IMR-90 (cell line): ENCODE measurements around the gene ECE2. TPM values are rescaled to one million over a fixed set of nuclear protein-coding genes. Genes with fewer than 3 reads are reported as not detected.

ENCODE experiments used
- ATAC-seq: fragments of 200-7000 bp; cut with Tn5 transposase; 2 replicates; pipeline ENCODE4 v1.9.1; 2020; ENCODE audit warnings: low read depth, mild to moderate bottlenecking, moderate library complexity
- BruUV-seq: library from RNA; stranded (reverse); fragments of 400-500 nt; replicated peaks from 2 replicates; lab custom pipeline; 2021; lab: Mats Ljungman, UMichigan
- CTCF ChIA-PET: fragments of 300-600 bp; formaldehyde crosslinking; extraction: SDS; loops from one replicate; lab custom pipeline; 2021; ENCODE audit warnings: antibody characterized with exemption; lab: Yijun Ruan, JAX
- POLR2A ChIA-PET: fragments of 300-600 bp; sonication (Branson Sonifier 250); formaldehyde crosslinking; loops from one replicate; lab custom pipeline; 2022; ENCODE audit warnings: antibody characterized with exemption; ENCODE audit not compliant: unreplicated experiment; lab: Charles Lee
- DNase-seq: peaks from one replicate; pipeline ENCODE4 v3.0.0; 2013
- H2AFZ ChIP-seq: replicated peaks from 2 replicates; pipeline ENCODE3; 2013; ENCODE audit warnings: low read length, mild to moderate bottlenecking; ENCODE audit not compliant: poor library complexity
- H2AK5ac ChIP-seq: 2 replicates; pipeline ENCODE4 v1.6.1; 2013; ENCODE audit warnings: low read depth, low read length, inconsistent platforms
- H2AK9ac ChIP-seq: replicated peaks from 2 replicates; pipeline ENCODE3; 2013; ENCODE audit warnings: mild to moderate bottlenecking, low read depth, low read length, moderate library complexity; ENCODE audit not compliant: poor library complexity
- H2BK120ac ChIP-seq: 2 replicates; pipeline ENCODE4 v1.6.1; 2013; ENCODE audit warnings: low read depth, low read length, inconsistent platforms
- H2BK15ac ChIP-seq: 3 replicates; pipeline ENCODE4 v1.6.1; 2013; ENCODE audit warnings: low read depth, low read length, inconsistent platforms
- H2BK20ac ChIP-seq: 2 replicates; pipeline ENCODE4 v1.6.1; 2013; ENCODE audit warnings: low read depth, mild to moderate bottlenecking, inconsistent platforms, low read length, moderate library complexity
- H2BK5ac ChIP-seq: 2 replicates; pipeline ENCODE4 v1.6.1; 2013; ENCODE audit warnings: mild to moderate bottlenecking, low read depth, low read length, inconsistent platforms; ENCODE audit not compliant: poor library complexity, severe bottlenecking
- H3K14ac ChIP-seq: replicated peaks from 2 replicates; pipeline ENCODE4 v1.6.1; 2013; ENCODE audit warnings: low read depth, low read length, inconsistent platforms
- H3K18ac ChIP-seq: 2 replicates; pipeline ENCODE4 v1.6.1; 2013; ENCODE audit warnings: low read depth, low read length, control low read depth
- H3K23ac ChIP-seq: 2 replicates; pipeline ENCODE4 v1.6.1; 2013; ENCODE audit warnings: low read depth, low read length, inconsistent platforms
- H3K27ac ChIP-seq: 2 replicates; pipeline ENCODE4 v1.5.1; 2013; ENCODE audit warnings: mild to moderate bottlenecking, control low read depth, low read length; ENCODE audit not compliant: insufficient read depth
- H3K27me3 ChIP-seq: 2 replicates; pipeline ENCODE4 v1.6.1; 2013; ENCODE audit warnings: low read length; ENCODE audit not compliant: control insufficient read depth, insufficient read depth
- H3K36me3 ChIP-seq: 2 replicates; pipeline ENCODE4 v1.6.1; 2013; ENCODE audit warnings: low read length, mixed read lengths; ENCODE audit not compliant: control insufficient read depth, insufficient read depth
- H3K4ac ChIP-seq: 2 replicates; pipeline ENCODE4 v1.6.1; 2013; ENCODE audit warnings: low read depth, low read length, inconsistent platforms
- H3K4me1 ChIP-seq: 2 replicates; pipeline ENCODE4 v1.6.1; 2013; ENCODE audit warnings: low read length, mixed read lengths; ENCODE audit not compliant: control insufficient read depth, insufficient read depth
- H3K4me2 ChIP-seq: 2 replicates; pipeline ENCODE4 v1.6.1; 2013; ENCODE audit warnings: low read depth, mild to moderate bottlenecking, control low read depth, low read length, moderate library complexity
- H3K4me3 ChIP-seq: 2 replicates; pipeline ENCODE4 v1.5.1; 2013; ENCODE audit warnings: low read depth, mild to moderate bottlenecking, control low read depth, low read length, moderate library complexity; ENCODE audit not compliant: insufficient read depth
- H3K56ac ChIP-seq: 2 replicates; pipeline ENCODE4 v1.6.1; 2013; ENCODE audit warnings: low read length, inconsistent platforms; ENCODE audit not compliant: insufficient read depth; ENCODE audit errors: extremely low read depth
- H3K79me1 ChIP-seq, 2 experiments: 2 replicates each; pipeline ENCODE4 v1.6.1; 2013; ENCODE audit warnings: low read length in 2 of 2, inconsistent platforms in 1 of 2, low read depth in 1 of 2
- H3K9ac ChIP-seq: 2 replicates; pipeline ENCODE4 v1.6.1; 2013; ENCODE audit warnings: low read depth, low read length, control low read depth
- H3K9me1 ChIP-seq: 2 replicates; pipeline ENCODE4 v1.6.1; 2013; ENCODE audit warnings: low read length, inconsistent platforms; ENCODE audit not compliant: insufficient read depth
- H3K9me3 ChIP-seq: 2 replicates; pipeline ENCODE4 v1.6.1; 2013; ENCODE audit warnings: low read length; ENCODE audit not compliant: control insufficient read depth, insufficient read depth
- H4K20me1 ChIP-seq: 2 replicates; pipeline ENCODE4 v1.6.1; 2013; ENCODE audit warnings: low read length, inconsistent platforms; ENCODE audit not compliant: insufficient read depth
- H4K5ac ChIP-seq: 2 replicates; pipeline ENCODE4 v1.6.1; 2013; ENCODE audit warnings: mild to moderate bottlenecking, low read depth, low read length, control low read depth
- H4K8ac ChIP-seq, 2 experiments: 2 replicates each; pipeline ENCODE4 v1.6.1; 2013; ENCODE audit warnings: low read depth in 2 of 2, low read length in 2 of 2, control low read depth in 1 of 2, inconsistent platforms in 1 of 2
- H4K91ac ChIP-seq: 2 replicates; pipeline ENCODE4 v1.6.1; 2013; ENCODE audit warnings: low read depth, low read length, inconsistent platforms; ENCODE audit not compliant: insufficient read depth
- BHLHE40 ChIP-seq: fragments of 150-350 bp; IDR thresholded peaks from 2 replicates; pipeline ENCODE4 v1.6.1; 2016; ENCODE audit warnings: mild to moderate bottlenecking, low read depth, low read length
- CEBPB ChIP-seq: IDR thresholded peaks from 2 replicates; pipeline ENCODE4 v1.6.1; 2012; ENCODE audit warnings: low read depth, low read length, improper control_type of control experiment
- FOS ChIP-seq: fragments of 150-350 bp; IDR thresholded peaks from 2 replicates; pipeline ENCODE4 v1.6.1; 2016; ENCODE audit warnings: low read depth, low read length
- MXI1 ChIP-seq: IDR thresholded peaks from 2 replicates; pipeline ENCODE4 v1.6.1; 2012; ENCODE audit warnings: low read depth, mild to moderate bottlenecking, low read length, moderate library complexity, borderline replicate concordance
- POLR2A ChIP-seq: IDR thresholded peaks from 2 replicates; pipeline ENCODE4 v1.6.1; 2012; ENCODE audit warnings: mild to moderate bottlenecking, low read depth, low read length
- RAD21 ChIP-seq: IDR thresholded peaks from 2 replicates; pipeline ENCODE4 v1.6.1; 2012; ENCODE audit warnings: low read length, improper control_type of control experiment
- WGBS, 2 experiments: methylation state at CpG; one replicate each; pipeline versions ENCODE4 v1.1.5 to v1.1.7; 2013; ENCODE audit warnings: missing lambda C conversion rate in 2 of 2; ENCODE audit not compliant: insufficient read length in 1 of 2; ENCODE audit errors: extremely low coverage in 2 of 2; 5-methylcytosine and 5-hydroxymethylcytosine counted together
- dilution Hi-C: fragments of 300-500 bp; cut with HindIII; formaldehyde crosslinking; loops from one replicate; pipeline ENCODE4 v1.14.3; 2018; ENCODE audit warnings: low sequenced_read_pairs; ENCODE audit not compliant: unreplicated experiment
- in situ Hi-C: fragments of 300-500 bp; cut with MboI; formaldehyde crosslinking; loops from 3 replicates; pipeline ENCODE4 v1.14.3; 2019; ENCODE audit warnings: low sequenced_read_pairs, inconsistent platforms, mixed read lengths
- intact Hi-C: fragments of 100-400 bp; cut with micrococcal nuclease; formaldehyde crosslinking; loops from 2 replicates; pipeline ENCODE4 v1.10.0; 2022
- polyA plus RNA-seq, 3 experiments: library from polyadenylated mRNA; depleted of rRNA; stranded (reverse); fragments of >200 nt; gene quantifications; 2 replicates each; pipeline ENCODE4 v1.2.3, GENCODE V29; 2012; ENCODE audit warnings: low replicate concordance in 1 of 3
- total RNA-seq: library from RNA; depleted of rRNA; stranded (reverse); fragments of >200 nt; gene quantifications from 2 replicates; pipeline ENCODE4 v1.2.3, GENCODE V29; 2012
- TF ChIP-seq, protein P1 (sequence below): fragments of 150-350 bp; IDR thresholded peaks from 2 replicates; pipeline ENCODE4 v1.6.1; 2017; ENCODE audit warnings: mild to moderate bottlenecking, antibody characterized with exemption, low read length, low read depth

Gene ECE2
- total and polyA plus RNA-seq, 2 of the 4 experiments (the other 2 are of a cell fraction), result not detected

- peak; percentile 61 for TF ChIP-seq POLR2A
- TF ChIP-seq RAD21, result no peak
- peak; percentile 61 for TF ChIP-seq CEBPB
- TF ChIP-seq FOS, result peak; percentile 28; the same call in 1 of the 2 replicates
- peak; percentile 66; the same call in 1 of the 2 replicates for TF ChIP-seq MXI1
- TF ChIP-seq, protein P1, sequence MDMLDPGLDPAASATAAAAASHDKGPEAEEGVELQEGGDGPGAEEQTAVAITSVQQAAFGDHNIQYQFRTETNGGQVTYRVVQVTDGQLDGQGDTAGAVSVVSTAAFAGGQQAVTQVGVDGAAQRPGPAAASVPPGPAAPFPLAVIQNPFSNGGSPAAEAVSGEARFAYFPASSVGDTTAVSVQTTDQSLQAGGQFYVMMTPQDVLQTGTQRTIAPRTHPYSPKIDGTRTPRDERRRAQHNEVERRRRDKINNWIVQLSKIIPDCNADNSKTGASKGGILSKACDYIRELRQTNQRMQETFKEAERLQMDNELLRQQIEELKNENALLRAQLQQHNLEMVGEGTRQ, result peak; percentile 50; the same call in 1 of the 2 replicates
- TF ChIP-seq BHLHE40, result no peak
- Histone ChIP-seq H3K23ac (peak overlapping the region; percentile 39), H3K4me3 (peak overlapping the region; percentile 91), H3K36me3 (peaks cover 43% of the 10 kb centered on the region), H2AK5ac (peak overlapping the region; percentile 86), H3K9ac (peak overlapping the region; percentile 84), H4K20me1 (peaks cover 65% of the 10 kb centered on the region), H3K27me3 (no peaks in the 10 kb centered on the region), H3K4me2 (peak overlapping the region; percentile 88), H2BK15ac (no peak overlapping the region), H3K56ac (peak overlapping the region; percentile 36; the same call in 1 of the 2 replicates), H2AFZ (peak overlapping the region; percentile 88), H3K9me1 (peaks cover 33% of the 10 kb centered on the region), H4K91ac (peak overlapping the region; percentile 60; the same call in 1 of the 2 replicates), H3K9me3 (no peaks in the 10 kb centered on the region), H3K4ac (peak overlapping the region; percentile 67), H4K8ac (peak overlapping the region; percentile 8 to 72; a peak in 2 of 4 replicates), H3K79me1 (peaks cover 23 to 89% of the 10 kb centered on the region in 2 experiments), H3K27ac (peak overlapping the region; percentile 96), H2BK120ac (peak overlapping the region; percentile 40; the same call in 1 of the 2 replicates), H2AK9ac (peak overlapping the region; percentile 92), H2BK20ac (no peak overlapping the region), H2BK5ac (peak overlapping the region; percentile 85), H3K14ac (peak overlapping the region; percentile 34), H3K4me1 (peaks cover 43% of the 10 kb centered on the region), H4K5ac (peak overlapping the region; percentile 37; the same call in 1 of the 2 replicates), H3K18ac (no peak overlapping the region)
- WGBS, 2 experiments, result 0% methylated on average over 23 of the region's 77 CpGs; no CpG with 5 or more reads in 1 of the 2 experiments
- intact Hi-C loops (no loop called here), dilution Hi-C loops (no loop called here), in situ Hi-C loops (no loop called here)
- POLR2A ChIA-PET, result no interaction called here
- ATAC-seq (peak; percentile 49), DNase-seq (peak; percentile 78)
- BruUV-seq, result no TSS peak
- CTCF ChIA-PET, result interaction anchor here (1.1 kb wide), 1 partner anchor 10 kb away, joined by 4 read pairs; no protein-coding TSS in a partner anchor
These were observed 60.1 kb downstream of the ECE2 start for GRCh38 chr3:184335661-184336546.
